ENCODE measurements around the gene TTC9B. TPM values are rescaled to one million over a fixed set of nuclear protein-coding genes. Genes with fewer than 3 reads are reported as not detected.

The TTC9B gene
- total and polyA plus RNA-seq, 3 donors from 2014 or later = 0.30 to 0.71 (median 0.50) TPM

DNA sequence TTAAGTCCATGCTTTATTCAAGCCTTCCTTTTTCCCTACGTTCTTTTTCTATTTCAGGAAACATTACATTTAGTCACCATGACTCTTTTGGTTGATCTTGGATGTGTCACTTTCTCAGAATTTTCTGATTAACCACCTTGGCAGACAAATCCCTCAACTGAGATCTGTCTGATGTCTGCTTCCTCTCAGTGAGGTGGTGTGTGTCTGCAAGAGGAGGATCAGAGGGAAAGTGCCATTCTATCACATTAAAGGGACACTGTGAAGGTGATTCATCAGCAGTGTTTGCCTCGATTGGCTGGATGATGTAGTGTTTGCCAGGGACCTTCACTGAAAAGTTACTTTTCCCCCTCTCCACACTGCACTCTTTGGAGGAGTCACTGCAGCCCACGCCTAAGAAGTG, 11.3 kb upstream of the TTC9B start:
- intact Hi-C loops (cut with DNase I; ENCODE audit: low total_unique reads) = no loop called here
- H3K4me1 ChIP-seq = peaks cover 18% of the 10 kb centered on the region
- no peak for TF ChIP-seq POLR2A (IDR thresholded peaks at IDR 0.05)
- TF ChIP-seq, protein P1, sequence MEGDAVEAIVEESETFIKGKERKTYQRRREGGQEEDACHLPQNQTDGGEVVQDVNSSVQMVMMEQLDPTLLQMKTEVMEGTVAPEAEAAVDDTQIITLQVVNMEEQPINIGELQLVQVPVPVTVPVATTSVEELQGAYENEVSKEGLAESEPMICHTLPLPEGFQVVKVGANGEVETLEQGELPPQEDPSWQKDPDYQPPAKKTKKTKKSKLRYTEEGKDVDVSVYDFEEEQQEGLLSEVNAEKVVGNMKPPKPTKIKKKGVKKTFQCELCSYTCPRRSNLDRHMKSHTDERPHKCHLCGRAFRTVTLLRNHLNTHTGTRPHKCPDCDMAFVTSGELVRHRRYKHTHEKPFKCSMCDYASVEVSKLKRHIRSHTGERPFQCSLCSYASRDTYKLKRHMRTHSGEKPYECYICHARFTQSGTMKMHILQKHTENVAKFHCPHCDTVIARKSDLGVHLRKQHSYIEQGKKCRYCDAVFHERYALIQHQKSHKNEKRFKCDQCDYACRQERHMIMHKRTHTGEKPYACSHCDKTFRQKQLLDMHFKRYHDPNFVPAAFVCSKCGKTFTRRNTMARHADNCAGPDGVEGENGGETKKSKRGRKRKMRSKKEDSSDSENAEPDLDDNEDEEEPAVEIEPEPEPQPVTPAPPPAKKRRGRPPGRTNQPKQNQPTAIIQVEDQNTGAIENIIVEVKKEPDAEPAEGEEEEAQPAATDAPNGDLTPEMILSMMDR (IDR thresholded peaks at IDR 0.05) = no peak
- H3K27ac ChIP-seq = no peak overlapping the region
- no peak for DNase-seq
- no peaks in the 10 kb centered on the region for H3K36me3 ChIP-seq (ENCODE audit: low read depth, missing control alignments)
- no peaks in the 10 kb centered on the region for H3K27me3 ChIP-seq
- WGBS, 2 donors = 34 to 40% methylated on average over 3 of the region's 3 CpGs
- H3K4me3 ChIP-seq = no peak overlapping the region
- H3K9me3 ChIP-seq = no peaks in the 10 kb centered on the region

DNA sequence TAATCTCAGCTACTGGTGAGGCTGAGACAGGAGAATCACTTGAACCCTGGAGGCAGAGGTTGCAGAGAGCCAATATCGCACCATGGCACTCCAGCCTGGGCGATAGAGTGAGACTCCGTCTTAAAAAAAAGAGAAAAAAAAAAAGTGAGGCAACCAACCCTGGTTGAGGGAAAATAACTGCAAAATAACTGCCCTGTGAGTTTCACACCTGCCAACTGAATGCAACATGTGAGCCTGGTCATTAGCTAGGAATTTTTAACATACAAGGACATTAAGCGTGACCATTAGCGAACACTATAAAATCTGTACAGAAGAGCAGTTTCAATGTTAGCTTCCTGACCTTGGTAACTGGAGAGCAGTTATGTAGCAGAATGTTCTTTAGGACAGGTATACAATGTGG, 10.7 kb upstream of the TTC9B start:
- 84 to 88% methylated on average over 5 of the region's 5 CpGs for WGBS, 2 donors
- Histone ChIP-seq H3K27ac (no peak overlapping the region), H3K4me3 (no peak overlapping the region), H3K4me1 (peaks cover 18% of the 10 kb centered on the region), H3K36me3 (ENCODE audit: low read depth, missing control alignments) (no peaks in the 10 kb centered on the region), H3K27me3 (no peaks in the 10 kb centered on the region), H3K9me3 (no peaks in the 10 kb centered on the region)
- no peak for DNase-seq
- intact Hi-C loops (cut with DNase I; ENCODE audit: low total_unique reads) = no loop called here
- no peak for TF ChIP-seq POLR2A (IDR thresholded peaks at IDR 0.05)
- TF ChIP-seq, protein P1 (IDR thresholded peaks at IDR 0.05) = no peak

DNA sequence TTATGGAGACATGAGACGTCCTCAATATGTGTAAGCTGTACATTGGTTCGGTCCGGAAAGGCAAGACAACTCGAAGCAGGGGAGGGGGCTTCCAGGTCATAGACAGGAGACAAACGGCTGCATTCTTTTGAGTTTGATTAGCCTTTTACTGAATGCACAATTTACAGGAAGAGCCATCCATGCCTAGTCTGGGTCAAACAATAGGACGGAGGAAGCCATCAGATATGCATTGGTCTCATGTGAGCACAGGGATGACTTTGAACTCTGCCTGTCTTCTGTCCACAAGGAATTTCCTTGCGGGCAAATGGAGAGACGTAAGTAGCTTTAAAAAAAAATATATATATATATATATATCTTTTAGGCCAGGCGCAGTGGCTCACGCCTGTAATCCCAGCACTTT, 10.2 kb upstream of the TTC9B start:
- Histone ChIP-seq H3K4me1 (peaks cover 18% of the 10 kb centered on the region), H3K27me3 (no peaks in the 10 kb centered on the region), H3K27ac (no peak overlapping the region), H3K4me3 (no peak overlapping the region), H3K36me3 (ENCODE audit: low read depth, missing control alignments) (no peaks in the 10 kb centered on the region), H3K9me3 (no peaks in the 10 kb centered on the region)
- TF ChIP-seq, protein P1 (IDR thresholded peaks at IDR 0.05) = no peak
- no peak for TF ChIP-seq POLR2A (IDR thresholded peaks at IDR 0.05)
- no peak for DNase-seq
- 56 to 70% methylated on average over 10 of the region's 10 CpGs for WGBS, 2 donors
- intact Hi-C loops (cut with DNase I; ENCODE audit: low total_unique reads) = no loop called here

DNA sequence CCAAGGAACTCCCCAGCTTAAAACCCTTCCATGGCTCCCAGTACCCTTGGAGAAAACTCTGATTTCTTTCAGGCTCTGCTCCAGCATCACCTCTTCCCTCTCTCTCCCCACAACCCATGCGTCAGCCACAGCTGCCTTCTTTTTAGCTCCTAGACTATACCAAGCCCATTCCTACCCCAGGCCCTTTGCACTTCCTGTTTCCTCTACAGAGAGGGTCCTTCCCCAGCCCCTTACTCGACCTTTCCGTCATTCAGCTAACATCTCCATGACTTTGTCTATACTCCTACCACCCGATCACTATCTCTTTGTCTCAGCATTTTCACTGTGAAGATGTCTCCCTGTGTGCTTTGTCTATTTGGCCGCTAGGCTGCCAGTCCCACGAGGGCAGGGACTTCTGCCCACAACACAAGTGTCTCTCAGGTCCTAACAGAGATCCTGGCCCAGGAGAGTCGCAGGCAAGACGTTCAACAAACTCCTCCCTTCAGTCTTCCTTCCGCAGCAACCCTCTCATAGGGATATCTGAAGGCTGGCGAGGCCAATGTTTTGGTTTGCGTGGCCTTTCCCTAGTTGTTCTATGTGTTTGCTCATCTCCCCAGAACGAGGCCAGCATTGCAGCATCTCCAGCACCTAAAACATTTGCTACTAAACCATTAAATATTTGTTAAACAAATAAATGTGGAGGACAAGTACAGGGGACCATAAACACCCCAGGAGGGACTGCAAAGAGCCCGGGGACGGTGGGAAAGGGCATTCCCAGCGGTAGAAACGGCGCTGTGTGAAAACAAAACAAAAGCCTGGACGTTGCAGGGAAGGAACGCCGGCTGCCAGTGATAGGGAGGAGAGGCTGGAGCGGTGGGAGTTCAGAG, 7.5 kb upstream of the TTC9B start:
- Histone ChIP-seq H3K9me3 (no peaks in the 10 kb centered on the region), H3K4me3 (peak overlapping the region; percentile 21 to 45), H3K27ac (no peak overlapping the region), H3K27me3 (no peaks in the 10 kb centered on the region), H3K36me3 (ENCODE audit: low read depth, missing control alignments) (no peaks in the 10 kb centered on the region), H3K4me1 (peaks cover 11% of the 10 kb centered on the region)
- TF ChIP-seq, protein P1 (IDR thresholded peaks at IDR 0.05) = no peak
- no peak for TF ChIP-seq POLR2A (IDR thresholded peaks at IDR 0.05)
- 16 to 19% methylated on average over 21 of the region's 21 CpGs for WGBS, 2 donors
- no peak for DNase-seq
- intact Hi-C loops (cut with DNase I; ENCODE audit: low total_unique reads) = no loop called here
